GM12878 (cell line): Measurements from ENCODE around the gene CALM3.

Experiments used
- ATF2 ChIP-seq: IDR thresholded peaks from 2 replicates; pipeline ENCODE4 v1.6.1; 2012; ENCODE audit warnings: low read length, inconsistent platforms
- ATF3 ChIP-seq: IDR thresholded peaks from 2 replicates; pipeline ENCODE4 v1.6.1; 2011; ENCODE audit warnings: low read depth, mild to moderate bottlenecking, low read length, moderate library complexity, borderline replicate concordance; ENCODE audit errors: extremely low read depth
- BHLHE40 ChIP-seq, 2 experiments: fragments of 450-650 bp in 1 of 2; IDR thresholded peaks; 2 replicates each; pipeline ENCODE4 v1.6.1; 2011 to 2017; ENCODE audit warnings: low read depth in 2 of 2, borderline replicate concordance in 1 of 2, improper control_type of control experiment in 1 of 2, low read length in 1 of 2, mild to moderate bottlenecking in 1 of 2
- EED ChIP-seq: sonication (generic); IDR thresholded peaks from 2 replicates; pipeline ENCODE4 v1.6.1; 2016; ENCODE audit warnings: antibody characterized with exemption, low read depth
- EP300 ChIP-seq, 2 experiments: fragments of 150-350 bp in 1 of 2; IDR thresholded peaks; 2 replicates each; pipeline ENCODE4 v1.6.1; 2011 to 2012; ENCODE audit warnings: low read depth in 2 of 2, low read length in 2 of 2, borderline replicate concordance in 1 of 2, improper control_type of control experiment in 1 of 2, inconsistent platforms in 1 of 2; ENCODE audit not compliant: control insufficient read depth in 1 of 2
- FOS ChIP-seq: IDR thresholded peaks from 3 replicates; pipeline ENCODE4 v1.6.1; 2011; ENCODE audit warnings: borderline replicate concordance; ENCODE audit not compliant: insufficient read length; ENCODE audit errors: extremely low read depth
- KDM1A ChIP-seq: fragments of 200-600 bp; sonication (generic); IDR thresholded peaks from 2 replicates; pipeline ENCODE4 v1.6.1; 2016; ENCODE audit warnings: borderline replicate concordance
- POLR2A ChIP-seq: IDR thresholded peaks from 2 replicates; pipeline ENCODE4 v1.6.1; 2011; ENCODE audit warnings: low read depth, mild to moderate bottlenecking, low read length
- SMARCA5 ChIP-seq: fragments of 450-650 bp; IDR thresholded peaks from 2 replicates; pipeline ENCODE4 v1.6.1; 2017; ENCODE audit warnings: mild to moderate bottlenecking
- SP1 ChIP-seq: IDR thresholded peaks from one replicate; pipeline ENCODE4 v1.6.1; 2011; ENCODE audit warnings: low read depth, low read length
- TARDBP ChIP-seq: IDR thresholded peaks from 2 replicates; pipeline ENCODE4 v1.6.1; 2016; ENCODE audit warnings: borderline replicate concordance
- TF ChIP-seq, protein P1 (sequence below): IDR thresholded peaks from 2 replicates; pipeline ENCODE4 v1.6.1; 2012; ENCODE audit warnings: mild to moderate bottlenecking, low read depth, low read length

- TF ChIP-seq EED: no peak
- peak; percentile 20 for TF ChIP-seq FOS
- TF ChIP-seq ATF3: no peak
- peak; percentile 98 for TF ChIP-seq BHLHE40 (IDR thresholded peaks at IDR 0.05; ENCODE audit: borderline replicate concordance in 1 of 2, low read depth in 2 of 2, low read length in 1 of 2)
- TF ChIP-seq KDM1A: no peak
- peak; percentile 91 for TF ChIP-seq POLR2A
- peak; percentile 96 for TF ChIP-seq TARDBP
- TF ChIP-seq, protein P1, sequence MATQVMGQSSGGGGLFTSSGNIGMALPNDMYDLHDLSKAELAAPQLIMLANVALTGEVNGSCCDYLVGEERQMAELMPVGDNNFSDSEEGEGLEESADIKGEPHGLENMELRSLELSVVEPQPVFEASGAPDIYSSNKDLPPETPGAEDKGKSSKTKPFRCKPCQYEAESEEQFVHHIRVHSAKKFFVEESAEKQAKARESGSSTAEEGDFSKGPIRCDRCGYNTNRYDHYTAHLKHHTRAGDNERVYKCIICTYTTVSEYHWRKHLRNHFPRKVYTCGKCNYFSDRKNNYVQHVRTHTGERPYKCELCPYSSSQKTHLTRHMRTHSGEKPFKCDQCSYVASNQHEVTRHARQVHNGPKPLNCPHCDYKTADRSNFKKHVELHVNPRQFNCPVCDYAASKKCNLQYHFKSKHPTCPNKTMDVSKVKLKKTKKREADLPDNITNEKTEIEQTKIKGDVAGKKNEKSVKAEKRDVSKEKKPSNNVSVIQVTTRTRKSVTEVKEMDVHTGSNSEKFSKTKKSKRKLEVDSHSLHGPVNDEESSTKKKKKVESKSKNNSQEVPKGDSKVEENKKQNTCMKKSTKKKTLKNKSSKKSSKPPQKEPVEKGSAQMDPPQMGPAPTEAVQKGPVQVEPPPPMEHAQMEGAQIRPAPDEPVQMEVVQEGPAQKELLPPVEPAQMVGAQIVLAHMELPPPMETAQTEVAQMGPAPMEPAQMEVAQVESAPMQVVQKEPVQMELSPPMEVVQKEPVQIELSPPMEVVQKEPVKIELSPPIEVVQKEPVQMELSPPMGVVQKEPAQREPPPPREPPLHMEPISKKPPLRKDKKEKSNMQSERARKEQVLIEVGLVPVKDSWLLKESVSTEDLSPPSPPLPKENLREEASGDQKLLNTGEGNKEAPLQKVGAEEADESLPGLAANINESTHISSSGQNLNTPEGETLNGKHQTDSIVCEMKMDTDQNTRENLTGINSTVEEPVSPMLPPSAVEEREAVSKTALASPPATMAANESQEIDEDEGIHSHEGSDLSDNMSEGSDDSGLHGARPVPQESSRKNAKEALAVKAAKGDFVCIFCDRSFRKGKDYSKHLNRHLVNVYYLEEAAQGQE: no peak
- peak; percentile 96 for TF ChIP-seq SP1
- no peak for TF ChIP-seq ATF2
- TF ChIP-seq SMARCA5: peak; percentile 94
- TF ChIP-seq EP300 (IDR thresholded peaks at IDR 0.05; ENCODE audit: borderline replicate concordance in 1 of 2, control insufficient read depth in 1 of 2, low read depth in 2 of 2, low read length in 2 of 2): peak in 1 of 2 experiments; percentile 17; a peak in 1 of 4 replicates
These were observed 479 bp upstream of the CALM3 start for GRCh38 chr19:46600384-46601317.
